B cell (primary cell): ENCODE results near the gene EZH2. TPM values are rescaled to one million over a fixed set of nuclear protein-coding genes. Genes with fewer than 3 reads are reported as not detected.

Experiments
- ATAC-seq: fragments of 200-7000 bp; cut with Tn5 transposase; one replicate; pipeline ENCODE4 v1.10.0; 2021; ENCODE audit warnings: low read depth, mild to moderate bottlenecking, moderate number of reproducible peaks, moderate library complexity
- CTCF ChIA-PET: fragments of 350-600 bp; sonication (Branson Sonifier 250); formaldehyde crosslinking; loops from one replicate; lab custom pipeline; 2021; ENCODE audit warnings: antibody characterized with exemption, inconsistent platforms; lab: Charles Lee
- POLR2A ChIA-PET: fragments of 350-600 bp; sonication (Branson Sonifier 250); formaldehyde crosslinking; loops from one replicate; lab custom pipeline; 2021; ENCODE audit warnings: antibody characterized with exemption; lab: Charles Lee
- DNase-seq: peaks from one replicate; pipeline ENCODE4 v3.0.0; 2013
- H2AFZ ChIP-seq: 2 replicates; pipeline ENCODE4 v1.6.1; 2012; ENCODE audit warnings: mild to moderate bottlenecking, low read depth, low read length; ENCODE audit not compliant: insufficient read depth, poor library complexity, severe bottlenecking
- H3K27ac ChIP-seq, 2 donors: 1 replicate in 1 of 2; 2 replicates in 1 of 2; pipeline ENCODE4 v1.5.1; 2012 to 2013; ENCODE audit warnings: low read length in 2 of 2, mild to moderate bottlenecking in 2 of 2, moderate library complexity in 1 of 2
- H3K27me3 ChIP-seq, 4 experiments: fragments of 200-600 bp in 1 of 4; sonication (generic) in 1 of 4; replicated peaks in 1 of 4; 1 replicate in 2 of 4; 2 replicates in 2 of 4; pipeline versions ENCODE4 v1.6.1 to v1.7.0; 2013 to 2016; ENCODE audit warnings: low read length in 3 of 4, mild to moderate bottlenecking in 2 of 4, mixed read lengths in 1 of 4, moderate library complexity in 1 of 4; ENCODE audit not compliant: insufficient read depth in 4 of 4, control insufficient read depth in 3 of 4; ENCODE audit errors: control extremely low read depth in 1 of 4
- H3K36me3 ChIP-seq, 2 experiments: replicated peaks in 1 of 2; 1 replicate in 1 of 2; 2 replicates in 1 of 2; pipeline versions ENCODE4 v1.6.1 to v1.7.1; 2013; ENCODE audit warnings: low read length in 1 of 2; ENCODE audit not compliant: insufficient read depth in 2 of 2, control insufficient read depth in 1 of 2; ENCODE audit errors: control extremely low read depth in 1 of 2, extremely low read depth in 1 of 2
- H3K4me1 ChIP-seq, 2 donors: fragments of 200-600 bp in 1 of 2; sonication (generic) in 1 of 2; 1 replicate in 1 of 2; 2 replicates in 1 of 2; pipeline versions ENCODE4 v1.5.1 to v1.6.1; 2013 to 2017; ENCODE audit warnings: low read length in 2 of 2; ENCODE audit not compliant: control insufficient read depth in 2 of 2, insufficient read depth in 2 of 2
- H3K4me2 ChIP-seq: replicated peaks from 2 replicates; pipeline ENCODE3; 2012; ENCODE audit warnings: mild to moderate bottlenecking, low read depth, low read length; ENCODE audit not compliant: poor library complexity, severe bottlenecking
- H3K4me3 ChIP-seq, 5 experiments: fragments of 200-600 bp in 1 of 5; sonication (generic) in 1 of 5; 1 replicate in 3 of 5; 2 replicates in 2 of 5; pipeline versions ENCODE4 v1.5.1 to v1.7.0; 2011 to 2016; ENCODE audit warnings: low read length in 4 of 5, mild to moderate bottlenecking in 4 of 5, low read depth in 2 of 5, control low read depth in 1 of 5, moderate library complexity in 1 of 5; ENCODE audit not compliant: insufficient read depth in 1 of 5; ENCODE audit errors: control extremely low read depth in 1 of 5, extremely low read depth in 1 of 5
- H3K79me2 ChIP-seq: fragments of 200-600 bp; sonication (generic); one replicate; pipeline ENCODE4 v1.6.0; 2016; ENCODE audit warnings: low read length; ENCODE audit not compliant: control insufficient read depth, insufficient read depth
- H3K9ac ChIP-seq: fragments of 200-600 bp; sonication (generic); 2 replicates; pipeline ENCODE4 v1.6.1; 2017; ENCODE audit warnings: mild to moderate bottlenecking, low read length, moderate library complexity
- H3K9me3 ChIP-seq, 3 donors: one replicate each; pipeline versions ENCODE4 v1.6.1 to v1.7.1; 2013; ENCODE audit warnings: low read length in 2 of 3; ENCODE audit not compliant: control insufficient read depth in 2 of 3, insufficient read depth in 1 of 3; ENCODE audit errors: control extremely low read depth in 1 of 3
- H4K20me1 ChIP-seq: 2 replicates; pipeline ENCODE4 v1.6.0; 2012; ENCODE audit warnings: mild to moderate bottlenecking, low read length; ENCODE audit not compliant: insufficient read depth, control insufficient read depth, poor library complexity, severe bottlenecking
- H3K27ac Mint-ChIP-seq: one replicate; pipeline ENCODE4 v1.8.0; 2021; ENCODE audit warnings: mixed read lengths
- H3K27me3 Mint-ChIP-seq: one replicate; pipeline ENCODE4 v1.8.0; 2021; ENCODE audit warnings: mixed read lengths
- H3K4me1 Mint-ChIP-seq: one replicate; pipeline ENCODE4 v1.8.0; 2021; ENCODE audit warnings: mixed read lengths
- H3K4me3 Mint-ChIP-seq: one replicate; pipeline ENCODE4 v1.8.0; 2021; ENCODE audit warnings: mixed read lengths
- H3K9me3 Mint-ChIP-seq: one replicate; pipeline ENCODE4 v1.8.0; 2022; ENCODE audit warnings: mixed read lengths; ENCODE audit not compliant: insufficient read depth
- CTCF ChIP-seq: fragments of 200-600 bp; IDR thresholded peaks from one replicate; pipeline ENCODE4 v1.8.0; 2022; ENCODE audit warnings: antibody characterized with exemption, mild to moderate bottlenecking
- EZH2 ChIP-seq: IDR thresholded peaks from 2 replicates; pipeline ENCODE4 v1.6.1; 2012; ENCODE audit warnings: borderline replicate concordance, low read depth, mild to moderate bottlenecking, moderate library complexity, low read length; ENCODE audit not compliant: insufficient read depth, poor library complexity, severe bottlenecking
- WGBS: methylation state at CpG from one replicate; pipeline ENCODE4 v1.1.5; 2013; ENCODE audit warnings: missing lambda C conversion rate; ENCODE audit not compliant: insufficient coverage; 5-methylcytosine and 5-hydroxymethylcytosine counted together
- intact Hi-C: fragments of 100-400 bp; cut with micrococcal nuclease; formaldehyde crosslinking; loops from one replicate; pipeline ENCODE4 v1.10.0; 2022
- polyA plus RNA-seq: library from polyadenylated mRNA; depleted of rRNA; stranded (reverse); fragments of >200 nt; gene quantifications from 2 replicates; pipeline ENCODE4 v1.2.3, GENCODE V29; 2012
- total RNA-seq, 2 donors: library from RNA; stranded (reverse); fragments of 120-200 nt in 1 of 2; gene quantifications; 1 replicate in 1 of 2; 2 replicates in 1 of 2; pipeline versions ENCODE4 v1.2.3 to v1.2.4, GENCODE V29; 2013 to 2022

The EZH2 gene
- total and polyA plus RNA-seq, 2 donors (not counting 1 experiment from before 2014, with no cell fraction given), result 5.1 to 10.3 TPM

DNA sequence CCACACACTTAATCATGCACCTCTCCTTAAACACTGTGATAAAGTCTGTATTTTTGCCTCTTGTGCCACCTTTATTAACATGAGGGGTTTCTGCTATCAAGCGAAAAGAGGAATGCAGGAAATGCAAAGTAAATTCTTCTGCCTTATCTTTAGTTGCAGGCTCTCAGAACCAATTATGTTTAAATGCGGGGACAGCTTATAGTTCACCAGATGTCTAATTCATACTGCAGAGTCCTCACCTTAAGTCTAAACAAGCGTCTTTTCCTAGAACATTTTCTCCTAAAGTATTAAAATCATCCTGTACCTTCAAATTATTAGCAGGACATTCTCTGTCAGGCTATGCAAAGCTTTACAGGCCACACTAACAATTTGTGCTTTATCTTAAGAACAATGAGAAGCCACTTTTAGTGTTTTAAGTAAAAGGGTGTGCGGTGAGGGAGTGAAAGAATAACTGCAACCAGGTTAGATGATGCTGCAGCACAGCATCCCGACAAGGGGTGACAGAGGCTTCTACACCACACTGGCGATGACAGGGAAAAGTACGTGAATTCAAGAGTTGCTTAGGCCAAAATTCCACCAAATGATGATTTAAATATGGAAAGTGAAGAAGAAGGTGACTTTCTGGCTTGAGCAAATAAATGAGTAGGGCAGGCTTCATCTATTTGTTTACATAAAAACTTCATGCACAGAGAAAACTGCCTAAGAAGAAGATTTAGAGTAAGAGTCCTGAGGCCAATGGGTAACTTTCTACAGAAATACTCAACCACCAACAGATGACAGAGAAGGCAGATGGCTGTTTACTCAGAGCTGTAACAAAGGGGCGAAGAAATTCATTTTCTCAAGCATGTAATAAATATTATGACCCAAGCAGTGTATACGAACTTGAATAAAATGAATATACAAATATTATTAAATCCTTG, 36.0 kb downstream of the EZH2 start:
- ATAC-seq, result no peak
- H3K27me3 ChIP-seq, result no peaks in the 10 kb centered on the region
- Mint-ChIP-seq H3K27me3 (no peaks in the 10 kb centered on the region), H3K27ac (no peak overlapping the region), H3K4me1 (peaks cover 12% of the 10 kb centered on the region), H3K9me3 (no peaks in the 10 kb centered on the region), H3K4me3 (no peak overlapping the region)
- no peaks in the 10 kb centered on the region for H3K36me3 ChIP-seq
- H3K9me3 ChIP-seq, result no peaks in the 10 kb centered on the region
- intact Hi-C loops, result no loop called here
- no peak overlapping the region for H3K4me3 ChIP-seq
- no peak overlapping the region for H3K4me2 ChIP-seq
- H3K9ac ChIP-seq, result no peak overlapping the region
- ChIA-PET CTCF (no interaction called here), POLR2A (no interaction called here)
- H4K20me1 ChIP-seq, result no peaks in the 10 kb centered on the region
- no peak overlapping the region for H2AFZ ChIP-seq
- peaks cover 52% of the 10 kb centered on the region for H3K79me2 ChIP-seq
- TF ChIP-seq CTCF (no peak), EZH2 (no peak)
- 100% methylated on average over 2 of the region's 9 CpGs for WGBS
- H3K4me1 ChIP-seq, result no peaks in the 10 kb centered on the region
- no peak overlapping the region for H3K27ac ChIP-seq
- no peak for DNase-seq

- DNase-seq, result peak; percentile 65
- intact Hi-C loops, result no loop called here
- H4K20me1 ChIP-seq, result no peaks in the 10 kb centered on the region
Measured at GRCh38 chr7:148838905-148839304, 45.2 kb downstream of the EZH2 start.

More at GRCh38 chr7:148838905-148839304, 45.2 kb downstream of the EZH2 start:
- Histone ChIP-seq H3K9me3 (peaks cover 0 to 11% (median 0%) of the 10 kb centered on the region in 3 donors), H3K27me3 (no peaks in the 10 kb centered on the region), H3K4me1 (peaks cover 6 to 7% of the 10 kb centered on the region in 2 donors), H2AFZ (no peak overlapping the region), H3K36me3 (no peaks in the 10 kb centered on the region), H3K4me3 (no peak overlapping the region), H3K79me2 (peaks cover 18% of the 10 kb centered on the region), H3K27ac (peak overlapping the region; percentile 19 to 68), H3K4me2 (no peak overlapping the region), H3K9ac (no peak overlapping the region)
- CTCF ChIA-PET, result no interaction called here
- POLR2A ChIA-PET, result no interaction called here
- 0% methylated on average over 1 of the region's 2 CpGs for WGBS
- ATAC-seq, result peak; percentile 53
- TF ChIP-seq CTCF (no peak), EZH2 (no peak)
- H3K9me3 Mint-ChIP-seq, result peaks cover 4% of the 10 kb centered on the region
- no peaks in the 10 kb centered on the region for H3K27me3 Mint-ChIP-seq
- H3K27ac Mint-ChIP-seq, result peak overlapping the region; percentile 74
- H3K4me1 Mint-ChIP-seq, result peaks cover 15% of the 10 kb centered on the region
- peak overlapping the region; percentile 48 for H3K4me3 Mint-ChIP-seq
